ENCODE data around the gene GAA. TPM values are rescaled to one million over a fixed set of nuclear protein-coding genes. Genes with fewer than 3 reads are reported as not detected.

GAA gene
- total RNA-seq, 1 experiment from 2014 or later, result 131 TPM

GRCh38 chr17:80084773-80085172 is 16.6 kb upstream of the GAA start:
- Histone ChIP-seq H3K9ac (ENCODE audit: low read length) (no peak overlapping the region), H3K9me3 (ENCODE audit: control insufficient read depth in 1 of 2, insufficient read depth in 1 of 2, low read depth in 1 of 2, low read length in 2 of 2) (no peaks in the 10 kb centered on the region), H3K79me2 (ENCODE audit: insufficient read depth, low read length) (no peaks in the 10 kb centered on the region), H3K27ac (ENCODE audit: low read depth, low read length) (no peak overlapping the region), H3K4me1 (ENCODE audit: control insufficient read depth in 1 of 2, insufficient read depth in 2 of 2, low read length in 2 of 2) (peaks cover 0 to 13% of the 10 kb centered on the region in 2 experiments; a peak in 2 of 4 replicates), H3K9me2 (ENCODE audit: insufficient read depth) (no peaks in the 10 kb centered on the region), H4K20me1 (ENCODE audit: insufficient read depth) (no peaks in the 10 kb centered on the region), H3K4me2 (ENCODE audit: low read length) (no peak overlapping the region), H2AFZ (ENCODE audit: low read depth, low read length, poor library complexity, severe bottlenecking) (no peak overlapping the region), H3K4me3 (replicated peaks in 1 of 2; ENCODE audit: low read depth in 1 of 2, low read length in 2 of 2) (no peak overlapping the region), H3K27me3 (ENCODE audit: insufficient read depth, low read length) (no peaks in the 10 kb centered on the region), H3K36me3 (ENCODE audit: control insufficient read depth in 1 of 2, insufficient read depth in 2 of 2, low read length in 2 of 2) (no peaks in the 10 kb centered on the region)
- TF ChIP-seq ZNF274 (IDR thresholded peaks at IDR 0.05; ENCODE audit: low read depth, low read length) (no peak), CEBPB (IDR thresholded peaks at IDR 0.05; ENCODE audit: low read depth) (no peak), SIN3A (IDR thresholded peaks at IDR 0.05; ENCODE audit: low read depth) (no peak), ZBTB33 (IDR thresholded peaks at IDR 0.05; ENCODE audit: extremely low read depth, insufficient replicate concordance, low read length) (no peak), SP1 (IDR thresholded peaks at IDR 0.05; ENCODE audit: low read depth) (no peak), POLR2AphosphoS5 (IDR thresholded peaks at IDR 0.05; ENCODE audit: low read depth, low read length) (no peak)
- ATAC-seq (no peak), DNase-seq (ENCODE audit: low read depth, low spot score) (no peak)
- no TSS peak for BruUV-seq (replicated peaks)
- CTCF ChIA-PET, result interaction anchor here (1.1 kb wide), 1 partner anchor 17 kb away, joined by 5 read pairs; the partner anchor contains the start of gene GAA
- POLR2A ChIA-PET, result interaction anchor here (0.6 kb wide), 1 partner anchor 845 kb away, joined by 4 read pairs; no protein-coding TSS in a partner anchor
- intact Hi-C loops (cut with micrococcal nuclease), result no loop called here
- RAD21 ChIA-PET (ENCODE audit: low non-redundant PET in 1 of 2, low total read pairs in 2 of 2, uncharacterized antibody in 2 of 2, unreplicated experiment in 2 of 2), result no interaction called here

- Histone ChIP-seq H4K20me1 (ENCODE audit: insufficient read depth) (no peaks in the 10 kb centered on the region), H3K9me2 (ENCODE audit: insufficient read depth) (no peaks in the 10 kb centered on the region), H3K9me3 (ENCODE audit: control insufficient read depth in 1 of 2, insufficient read depth in 1 of 2, low read depth in 1 of 2, low read length in 2 of 2) (no peaks in the 10 kb centered on the region), H3K4me2 (ENCODE audit: low read length) (no peak overlapping the region), H3K79me2 (ENCODE audit: insufficient read depth, low read length) (no peaks in the 10 kb centered on the region), H3K4me3 (replicated peaks in 1 of 2; ENCODE audit: low read depth in 1 of 2, low read length in 2 of 2) (no peak overlapping the region), H3K27me3 (ENCODE audit: insufficient read depth, low read length) (no peaks in the 10 kb centered on the region), H3K27ac (ENCODE audit: low read depth, low read length) (no peak overlapping the region), H2AFZ (ENCODE audit: low read depth, low read length, poor library complexity, severe bottlenecking) (no peak overlapping the region), H3K9ac (ENCODE audit: low read length) (no peak overlapping the region), H3K36me3 (ENCODE audit: control insufficient read depth in 1 of 2, insufficient read depth in 2 of 2, low read length in 2 of 2) (no peaks in the 10 kb centered on the region), H3K4me1 (ENCODE audit: control insufficient read depth in 1 of 2, insufficient read depth in 2 of 2, low read length in 2 of 2) (peaks cover 0 to 13% of the 10 kb centered on the region in 2 experiments; a peak in 2 of 4 replicates)
- BruUV-seq (replicated peaks), result no TSS peak
- RAD21 ChIA-PET (ENCODE audit: low non-redundant PET in 1 of 2, low total read pairs in 2 of 2, uncharacterized antibody in 2 of 2, unreplicated experiment in 2 of 2), result no interaction called here
- CTCF ChIA-PET, result interaction anchor here (4.6 kb wide), 1 partner anchor 15 kb away, joined by 42 read pairs; the partner anchor contains the start of gene GAA
- ATAC-seq (no peak), DNase-seq (ENCODE audit: low read depth, low spot score) (no peak)
- POLR2A ChIA-PET, result interaction anchor here (0.9 kb wide), 1 partner anchor 15 kb away, joined by 3 read pairs; the partner anchor contains the start of gene GAA
- intact Hi-C loops (cut with micrococcal nuclease), result no loop called here
- no peak for TF ChIP-seq CEBPB (IDR thresholded peaks at IDR 0.05; ENCODE audit: low read depth)
- TF ChIP-seq CBX3 (IDR thresholded peaks at IDR 0.05; ENCODE audit: low read depth), result no peak
- TF ChIP-seq ZBTB33 (IDR thresholded peaks at IDR 0.05; ENCODE audit: extremely low read depth, insufficient replicate concordance, low read length), result no peak
- TF ChIP-seq FOSL1 (IDR thresholded peaks at IDR 0.05; ENCODE audit: low read depth), result no peak
- no peak for TF ChIP-seq POLR2AphosphoS5 (IDR thresholded peaks at IDR 0.05; ENCODE audit: low read depth, low read length)
- TF ChIP-seq CTCF (IDR thresholded peaks at IDR 0.05 in 2 of 3, conservative IDR thresholded peaks at IDR 0.05 in 1 of 3; ENCODE audit: borderline replicate concordance in 1 of 3, insufficient read depth in 1 of 3, low read depth in 2 of 3, low read length in 2 of 3), result no peak
- TF ChIP-seq RAD21 (IDR thresholded peaks at IDR 0.05; ENCODE audit: low read depth), result no peak
- TF ChIP-seq JUND (IDR thresholded peaks at IDR 0.05), result no peak
- TF ChIP-seq SP1 (IDR thresholded peaks at IDR 0.05; ENCODE audit: low read depth), result no peak
These were observed 15.3 kb upstream of the GAA start for GRCh38 chr17:80086081-80086480.

All from HCT116 (cell line).